ENCODE measurements around the gene LCN9.

LCN9 gene

DNA sequence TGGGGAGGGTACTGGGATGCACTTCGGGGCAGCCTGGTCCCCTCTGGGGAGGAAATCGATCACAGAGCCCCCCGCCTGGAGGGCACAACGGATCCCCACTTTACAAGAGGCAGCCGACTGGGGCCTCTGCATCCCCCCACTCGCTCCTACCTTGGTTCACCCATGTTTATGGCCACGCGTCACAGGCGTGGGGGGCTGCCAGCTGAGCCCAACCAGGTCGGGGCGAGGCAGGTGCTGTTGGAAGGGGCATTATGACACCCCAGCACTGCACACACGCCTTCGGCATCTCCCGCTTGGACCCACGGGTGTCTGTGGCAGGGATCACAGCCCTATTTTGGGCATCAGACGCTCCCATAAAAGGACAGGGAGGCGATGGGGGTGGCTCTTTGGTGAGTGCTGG lies 21.6 kb downstream of the LCN9 start:
- Histone ChIP-seq H3K36me3 (no peaks in the 10 kb centered on the region), H3K27ac (no peak overlapping the region), H3K27me3 (peaks cover 0 to 78% of the 10 kb centered on the region in 2 donors), H3K9me3 (no peaks in the 10 kb centered on the region), H3K4me3 (no peak overlapping the region), H3K4me1 (no peaks in the 10 kb centered on the region)
- TF ChIP-seq, protein P1, sequence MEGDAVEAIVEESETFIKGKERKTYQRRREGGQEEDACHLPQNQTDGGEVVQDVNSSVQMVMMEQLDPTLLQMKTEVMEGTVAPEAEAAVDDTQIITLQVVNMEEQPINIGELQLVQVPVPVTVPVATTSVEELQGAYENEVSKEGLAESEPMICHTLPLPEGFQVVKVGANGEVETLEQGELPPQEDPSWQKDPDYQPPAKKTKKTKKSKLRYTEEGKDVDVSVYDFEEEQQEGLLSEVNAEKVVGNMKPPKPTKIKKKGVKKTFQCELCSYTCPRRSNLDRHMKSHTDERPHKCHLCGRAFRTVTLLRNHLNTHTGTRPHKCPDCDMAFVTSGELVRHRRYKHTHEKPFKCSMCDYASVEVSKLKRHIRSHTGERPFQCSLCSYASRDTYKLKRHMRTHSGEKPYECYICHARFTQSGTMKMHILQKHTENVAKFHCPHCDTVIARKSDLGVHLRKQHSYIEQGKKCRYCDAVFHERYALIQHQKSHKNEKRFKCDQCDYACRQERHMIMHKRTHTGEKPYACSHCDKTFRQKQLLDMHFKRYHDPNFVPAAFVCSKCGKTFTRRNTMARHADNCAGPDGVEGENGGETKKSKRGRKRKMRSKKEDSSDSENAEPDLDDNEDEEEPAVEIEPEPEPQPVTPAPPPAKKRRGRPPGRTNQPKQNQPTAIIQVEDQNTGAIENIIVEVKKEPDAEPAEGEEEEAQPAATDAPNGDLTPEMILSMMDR (IDR thresholded peaks at IDR 0.05): no peak
- intact Hi-C loops (cut with DNase I; ENCODE audit: low total_unique reads): no loop called here
- DNase-seq: no peak

DNA sequence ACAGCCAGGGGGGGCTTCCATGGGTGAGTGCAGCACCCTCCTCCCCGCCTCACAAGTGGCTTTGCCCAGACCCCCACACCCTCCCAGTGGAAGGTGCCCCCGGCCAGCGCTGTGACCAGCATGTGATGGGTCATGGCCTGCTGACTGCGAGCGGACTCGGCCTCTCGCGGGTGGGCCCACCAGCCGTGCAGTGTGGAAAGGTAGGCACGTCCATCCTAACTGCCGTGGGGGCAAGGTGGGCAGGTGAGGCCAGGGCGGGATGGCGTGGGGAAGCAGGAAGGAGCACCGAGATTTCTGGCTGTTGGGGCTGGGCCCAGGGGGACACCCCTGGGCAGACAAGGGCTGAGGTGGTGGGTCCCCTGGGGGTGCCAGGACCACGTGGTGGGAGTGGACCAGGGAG lies 24.1 kb downstream of the LCN9 start:
- no peak overlapping the region for H3K27ac ChIP-seq
- TF ChIP-seq, protein P1 (IDR thresholded peaks at IDR 0.05): no peak
- no peaks in the 10 kb centered on the region for H3K4me1 ChIP-seq
- H3K4me3 ChIP-seq: no peak overlapping the region
- no peaks in the 10 kb centered on the region for H3K9me3 ChIP-seq
- intact Hi-C loops (cut with DNase I; ENCODE audit: low total_unique reads): no loop called here
- DNase-seq: no peak
- peaks cover 0 to 73% of the 10 kb centered on the region in 2 donors for H3K27me3 ChIP-seq
- no peaks in the 10 kb centered on the region for H3K36me3 ChIP-seq

DNA sequence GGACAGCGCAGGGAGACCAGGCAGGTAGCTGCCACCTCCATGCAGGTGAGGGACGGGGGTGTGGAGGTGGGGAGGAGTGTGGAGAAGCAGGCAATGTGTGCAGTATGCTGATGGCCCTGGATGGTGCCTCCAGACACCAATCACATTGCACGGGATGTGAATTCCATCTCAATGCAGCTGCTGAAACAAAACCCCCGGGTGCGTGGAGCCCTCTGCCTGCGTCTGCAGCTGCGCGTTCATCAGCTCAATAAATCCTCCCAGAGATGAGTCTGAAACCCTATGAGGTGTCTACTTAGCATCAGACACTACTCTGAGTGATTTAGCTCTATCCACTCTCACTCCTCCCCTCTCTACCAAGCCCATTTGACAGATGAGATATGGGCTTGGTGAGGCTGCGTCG lies 25.9 kb downstream of the LCN9 start:
- Histone ChIP-seq H3K27ac (no peak overlapping the region), H3K4me1 (no peaks in the 10 kb centered on the region), H3K9me3 (no peaks in the 10 kb centered on the region), H3K36me3 (no peaks in the 10 kb centered on the region), H3K27me3 (peaks cover 0 to 75% of the 10 kb centered on the region in 2 donors), H3K4me3 (no peak overlapping the region)
- TF ChIP-seq, protein P1 (IDR thresholded peaks at IDR 0.05): no peak
- DNase-seq: no peak
- intact Hi-C loops (cut with DNase I; ENCODE audit: low total_unique reads): no loop called here

DNA sequence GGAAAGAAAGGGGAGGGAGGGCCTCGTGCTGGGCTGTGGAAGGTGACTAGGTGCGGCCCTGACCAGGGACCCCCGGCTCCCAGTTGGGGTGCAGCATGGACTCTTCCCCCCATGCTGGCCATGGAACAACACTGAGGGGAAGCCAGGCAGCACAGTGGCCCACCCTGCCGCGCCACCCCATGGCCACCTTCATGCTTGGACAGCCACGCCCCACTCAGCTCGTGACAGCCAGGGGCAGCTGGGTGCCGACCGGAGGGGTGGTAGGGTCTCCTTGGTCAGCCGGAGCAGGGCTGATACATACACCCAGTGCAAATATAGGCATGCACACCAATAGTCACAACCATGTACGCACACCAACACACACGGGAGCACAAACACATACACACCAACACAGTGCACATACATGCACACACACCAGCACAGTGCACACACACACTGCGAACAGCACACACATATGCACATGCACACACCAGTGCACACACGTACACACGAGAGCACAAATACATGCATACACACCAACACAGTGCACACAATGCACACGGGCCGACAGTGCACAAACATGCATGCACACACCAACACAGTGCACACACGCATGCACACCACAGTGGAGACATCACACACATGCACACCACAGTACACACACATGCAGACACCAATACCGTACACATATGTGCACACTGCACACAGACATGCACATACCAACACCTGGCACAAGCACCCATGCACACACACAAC lies 27.9 kb downstream of the LCN9 start:
- Histone ChIP-seq H3K27me3 (peaks cover 0 to 67% of the 10 kb centered on the region in 2 donors), H3K36me3 (no peaks in the 10 kb centered on the region), H3K27ac (no peak overlapping the region), H3K4me1 (no peaks in the 10 kb centered on the region), H3K4me3 (no peak overlapping the region), H3K9me3 (no peaks in the 10 kb centered on the region)
- TF ChIP-seq, protein P1 (IDR thresholded peaks at IDR 0.05): no peak
- no peak for DNase-seq
- intact Hi-C loops (cut with DNase I; ENCODE audit: low total_unique reads): no loop called here

DNA sequence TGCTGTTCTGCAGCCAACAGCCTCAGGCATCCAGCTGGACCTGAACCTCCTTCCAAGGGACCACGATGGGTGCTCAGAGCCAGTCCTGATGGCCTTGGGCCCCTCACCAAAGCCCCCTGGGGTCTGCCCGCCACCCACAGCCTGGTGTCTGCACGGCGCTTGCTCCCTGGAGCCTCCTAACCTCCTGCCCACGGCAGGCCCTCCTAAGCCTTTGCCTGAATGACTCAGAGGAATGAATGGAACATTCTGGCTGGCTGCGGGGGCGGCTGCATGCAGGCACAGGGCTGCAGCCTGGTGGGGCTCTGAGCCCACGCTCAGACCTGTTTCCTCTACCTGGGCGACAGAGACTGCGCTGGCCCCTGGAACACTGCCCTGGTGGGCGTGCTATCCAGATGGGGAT lies 29.3 kb downstream of the LCN9 start:
- intact Hi-C loops (cut with DNase I; ENCODE audit: low total_unique reads): no loop called here
- DNase-seq: no peak
- Histone ChIP-seq H3K36me3 (no peaks in the 10 kb centered on the region), H3K4me3 (no peak overlapping the region), H3K4me1 (no peaks in the 10 kb centered on the region), H3K27me3 (peaks cover 0 to 59% of the 10 kb centered on the region in 2 donors), H3K9me3 (no peaks in the 10 kb centered on the region), H3K27ac (no peak overlapping the region)
- TF ChIP-seq, protein P1 (IDR thresholded peaks at IDR 0.05): no peak

All from tibial artery (tissue), 4 donors.